WTC11 (cell line): ENCODE measurements around the gene ACRBP. TPM values are rescaled to one million over a fixed set of nuclear protein-coding genes. Genes with fewer than 3 reads are reported as not detected.

ENCODE experiments used
- ATAC-seq: fragments of 200-7000 bp; cut with Tn5 transposase; 2 replicates; pipeline ENCODE4 v1.10.0; 2021; ENCODE audit warnings: mild to moderate bottlenecking, moderate library complexity
- CTCF ChIA-PET: fragments of 300-600 bp; sonication (Branson Sonifier 250); formaldehyde crosslinking; loops from one replicate; lab custom pipeline; 2021; ENCODE audit warnings: antibody characterized with exemption; lab: Charles Lee
- POLR2A ChIA-PET: fragments of 350-600 bp; sonication (Branson Sonifier 250); formaldehyde crosslinking; loops from one replicate; lab custom pipeline; 2021; ENCODE audit warnings: antibody characterized with exemption; lab: Charles Lee
- DNase-seq: peaks from one replicate; pipeline ENCODE4 v3.0.0; 2021; ENCODE audit warnings: low spot score
- H3K27ac Mint-ChIP-seq: 2 replicates; pipeline ENCODE4 v1.8.0; 2021; ENCODE audit warnings: mixed read lengths
- H3K27me3 Mint-ChIP-seq: 2 replicates; pipeline ENCODE4 v1.8.0; 2021; ENCODE audit warnings: low read depth, mild to moderate bottlenecking, moderate library complexity, mixed read lengths
- H3K36me3 Mint-ChIP-seq: 2 replicates; pipeline ENCODE4 v1.8.0; 2021; ENCODE audit warnings: mixed read lengths
- H3K4me1 Mint-ChIP-seq: 2 replicates; pipeline ENCODE4 v1.8.0; 2022; ENCODE audit warnings: mixed read lengths
- H3K4me3 Mint-ChIP-seq: 2 replicates; pipeline ENCODE4 v1.8.0; 2021; ENCODE audit warnings: mild to moderate bottlenecking, moderate library complexity, mixed read lengths
- H3K9me3 Mint-ChIP-seq: 2 replicates; pipeline ENCODE4 v1.8.0; 2021; ENCODE audit warnings: mixed read lengths
- ARID4B ChIP-seq: sonication (generic); formaldehyde crosslinking; IDR thresholded peaks from 2 replicates; pipeline ENCODE4 v1.8.0; 2023; ENCODE audit warnings: missing genetic modification reagents, mild to moderate bottlenecking, borderline replicate concordance
- ATF2 ChIP-seq: sonication (generic); formaldehyde crosslinking; IDR thresholded peaks from 2 replicates; pipeline ENCODE4 v1.8.1; 2022; ENCODE audit warnings: low read depth, missing genetic modification reagents, borderline replicate concordance
- ATF6 ChIP-seq: sonication (generic); formaldehyde crosslinking; IDR thresholded peaks from 2 replicates; pipeline ENCODE4 v1.8.1; 2023; ENCODE audit warnings: mild to moderate bottlenecking, missing genetic modification reagents
- CTCF ChIP-seq: fragments of 200-600 bp; IDR thresholded peaks from 2 replicates; pipeline ENCODE4 v1.8.0; 2022; ENCODE audit warnings: antibody characterized with exemption
- GABPB1 ChIP-seq: sonication (generic); formaldehyde crosslinking; IDR thresholded peaks from 2 replicates; pipeline ENCODE4 v1.8.1; 2023; ENCODE audit warnings: mild to moderate bottlenecking, missing genetic modification reagents
- HMGA2 ChIP-seq: fragments of 250-450 bp; sonication (Bioruptor Pico); IDR thresholded peaks from 2 replicates; pipeline ENCODE4 v1.4.0; 2021; ENCODE audit warnings: mild to moderate bottlenecking, moderate library complexity
- IRF2 ChIP-seq: sonication (generic); formaldehyde crosslinking; IDR thresholded peaks from 2 replicates; pipeline ENCODE4 v1.8.0; 2022; ENCODE audit warnings: low read depth, missing genetic modification reagents, borderline replicate concordance
- NFATC4 ChIP-seq: fragments of 250-450 bp; sonication (Bioruptor Pico); IDR thresholded peaks from 2 replicates; pipeline ENCODE4 v1.9.0; 2021; ENCODE audit warnings: mild to moderate bottlenecking
- NR1H2 ChIP-seq: sonication (generic); formaldehyde crosslinking; IDR thresholded peaks from 2 replicates; pipeline ENCODE4 v1.9.0; 2021; ENCODE audit warnings: mild to moderate bottlenecking, moderate library complexity, missing genetic modification reagents
- PRDM15 ChIP-seq: sonication (generic); formaldehyde crosslinking; IDR thresholded peaks from 2 replicates; pipeline ENCODE4 v1.8.0; 2022; ENCODE audit warnings: missing genetic modification reagents
- RELA ChIP-seq: sonication (generic); formaldehyde crosslinking; IDR thresholded peaks from 2 replicates; pipeline ENCODE4 v1.8.1; 2022; ENCODE audit warnings: missing genetic modification reagents, mild to moderate bottlenecking, borderline replicate concordance
- SP1 ChIP-seq: sonication (generic); formaldehyde crosslinking; conservative IDR thresholded peaks from 2 replicates; pipeline ENCODE4 v1.8.1; 2022; ENCODE audit warnings: missing genetic modification reagents
- ZNF121 ChIP-seq: sonication (generic); formaldehyde crosslinking; IDR thresholded peaks from 2 replicates; pipeline ENCODE4 v1.8.0; 2023; ENCODE audit warnings: missing genetic modification reagents
- ZNF317 ChIP-seq: sonication (generic); formaldehyde crosslinking; IDR thresholded peaks from 2 replicates; pipeline ENCODE4 v1.8.1; 2023; ENCODE audit warnings: low read depth, mild to moderate bottlenecking, moderate library complexity, missing genetic modification reagents, borderline replicate concordance
- ZNF396 ChIP-seq: fragments of 250-450 bp; sonication (Bioruptor Pico); IDR thresholded peaks from 2 replicates; pipeline ENCODE4 v1.8.0; 2021; ENCODE audit warnings: mild to moderate bottlenecking, moderate library complexity, borderline replicate concordance
- total RNA-seq: library from RNA; stranded (reverse); gene quantifications from 3 replicates; pipeline ENCODE4 v1.2.3, GENCODE V29; 2021
- TF ChIP-seq, protein P1 (sequence below): sonication (generic); formaldehyde crosslinking; IDR thresholded peaks from 2 replicates; pipeline ENCODE4 v1.8.0; 2022; ENCODE audit warnings: mild to moderate bottlenecking, missing genetic modification reagents
- TF ChIP-seq, protein P2 (sequence below): sonication (generic); formaldehyde crosslinking; IDR thresholded peaks from 2 replicates; pipeline ENCODE4 v1.8.0; 2022; ENCODE audit warnings: mild to moderate bottlenecking, missing genetic modification reagents
- TF ChIP-seq, protein P3 (sequence below): sonication (generic); formaldehyde crosslinking; IDR thresholded peaks from 2 replicates; pipeline ENCODE4 v1.8.0; 2022; ENCODE audit warnings: mild to moderate bottlenecking, missing genetic modification reagents

Gene ACRBP
- total RNA-seq, 1 experiment from 2014 or later, result 2.1 TPM

GRCh38 chr12:6691473-6691872, 44.2 kb upstream of the ACRBP start (continued):
- TF ChIP-seq, protein P1, sequence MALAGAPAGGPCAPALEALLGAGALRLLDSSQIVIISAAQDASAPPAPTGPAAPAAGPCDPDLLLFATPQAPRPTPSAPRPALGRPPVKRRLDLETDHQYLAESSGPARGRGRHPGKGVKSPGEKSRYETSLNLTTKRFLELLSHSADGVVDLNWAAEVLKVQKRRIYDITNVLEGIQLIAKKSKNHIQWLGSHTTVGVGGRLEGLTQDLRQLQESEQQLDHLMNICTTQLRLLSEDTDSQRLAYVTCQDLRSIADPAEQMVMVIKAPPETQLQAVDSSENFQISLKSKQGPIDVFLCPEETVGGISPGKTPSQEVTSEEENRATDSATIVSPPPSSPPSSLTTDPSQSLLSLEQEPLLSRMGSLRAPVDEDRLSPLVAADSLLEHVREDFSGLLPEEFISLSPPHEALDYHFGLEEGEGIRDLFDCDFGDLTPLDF (CRISPR knock-in tag), result no peak
- no peak for TF ChIP-seq HMGA2 (CRISPR knock-in tag)
- no peak for TF ChIP-seq ZNF396
- no peak for TF ChIP-seq IRF2
- no peak for TF ChIP-seq ARID4B (CRISPR knock-in tag)
- TF ChIP-seq, protein P2, sequence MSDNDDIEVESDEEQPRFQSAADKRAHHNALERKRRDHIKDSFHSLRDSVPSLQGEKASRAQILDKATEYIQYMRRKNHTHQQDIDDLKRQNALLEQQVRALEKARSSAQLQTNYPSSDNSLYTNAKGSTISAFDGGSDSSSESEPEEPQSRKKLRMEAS (CRISPR knock-in tag), result no peak
- no peak for TF ChIP-seq RELA
- no peak for TF ChIP-seq ATF2 (CRISPR knock-in tag)
- no peak for TF ChIP-seq CTCF
- TF ChIP-seq, all 79 proteins: peak for 0

- Mint-ChIP-seq H3K36me3 (peaks cover 7% of the 10 kb centered on the region; the same call in 1 of the 2 replicates), H3K9me3 (no peaks in the 10 kb centered on the region), H3K4me3 (peak within 1 kb of the TSS; percentile 86), H3K4me1 (peaks cover 23% of the 10 kb centered on the region), H3K27me3 (0 out of 2 replicates have a peak, but pooled peaks cover under 1% of the 10 kb centered on the region), H3K27ac (peak within 1 kb of the TSS; percentile 95)
- ChIA-PET CTCF (interaction anchor here (0.5 to 2.2 kb wide), 43 partner anchors 10 to 722 kb away, joined by 3 to 49 read pairs (median 4); partner anchors contain the start of genes ACRBP, CDCA3, CLSTN3 and COPS7A), POLR2A (interaction anchor here (0.5 to 2.2 kb wide), 27 partner anchors 8 to 1113 kb away, joined by 3 to 39 read pairs (median 4); partner anchors contain the start of genes COPS7A, GAPDH, GNB3 and MLF2)
- ATAC-seq (peak; percentile 81), DNase-seq (peak; percentile 95)
- TF ChIP-seq SP1 (CRISPR knock-in tag) (peak; percentile 82), ATF6 (0 out of 2 replicates have a peak, but pooled peaks have one; percentile 12), ZNF121 (CRISPR knock-in tag) (no peak), PRDM15 (CRISPR knock-in tag) (no peak), NFATC4 (CRISPR knock-in tag) (0 out of 2 replicates have a peak, but pooled peaks have one; percentile 71), ZNF317 (CRISPR knock-in tag) (no peak), GABPB1 (CRISPR knock-in tag) (peak; percentile 78; the same call in 1 of the 2 replicates), NR1H2 (CRISPR knock-in tag) (no peak)
- TF ChIP-seq, protein P3, sequence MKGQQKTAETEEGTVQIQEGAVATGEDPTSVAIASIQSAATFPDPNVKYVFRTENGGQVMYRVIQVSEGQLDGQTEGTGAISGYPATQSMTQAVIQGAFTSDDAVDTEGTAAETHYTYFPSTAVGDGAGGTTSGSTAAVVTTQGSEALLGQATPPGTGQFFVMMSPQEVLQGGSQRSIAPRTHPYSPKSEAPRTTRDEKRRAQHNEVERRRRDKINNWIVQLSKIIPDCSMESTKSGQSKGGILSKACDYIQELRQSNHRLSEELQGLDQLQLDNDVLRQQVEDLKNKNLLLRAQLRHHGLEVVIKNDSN (CRISPR knock-in tag), result peak; percentile 45; the same call in 1 of the 2 replicates
These were observed 42.0 kb upstream of the ACRBP start, which contains the start of gene ZNF384 for GRCh38 chr12:6688999-6689882. TSS of gene ZNF384 (minus strand) at chr12:6689375. CDS start at chr12:6679520, 9,855 bp downstream.
